GM12874 (cell line): ENCODE data around the gene CGB2.

Experiments used
- CTCF ChIP-seq: IDR thresholded peaks from 2 replicates; pipeline ENCODE4 v1.5.1; 2011; ENCODE audit warnings: low read depth, mild to moderate bottlenecking, control low read depth, low read length, moderate library complexity; ENCODE audit not compliant: insufficient read depth

Gene CGB2

GRCh38 chr19:49061445-49061844 is 29.8 kb downstream of the CGB2 start:
- TF ChIP-seq CTCF = no peak

- TF ChIP-seq CTCF = no peak
Measured at GRCh38 chr19:49064029-49064629, 32.4 kb downstream of the CGB2 start.

- no peak for TF ChIP-seq CTCF
Measured at GRCh38 chr19:49064768-49065611, 33.3 kb downstream of the CGB2 start, which contains the start of gene NTF4. Gene NTF4, minus strand, starts transcription at chr19:49064818. Its CDS starts 2,821 bp downstream, at chr19:49061997.

GRCh38 chr19:49065905-49066512 is 34.3 kb downstream of the CGB2 start:
- TF ChIP-seq CTCF = no peak

GRCh38 chr19:49067554-49067953 is 35.9 kb downstream of the CGB2 start:
- TF ChIP-seq CTCF = no peak

- no peak for TF ChIP-seq CTCF
Measured at GRCh38 chr19:49069026-49069425, 37.3 kb downstream of the CGB2 start.

GRCh38 chr19:49070416-49070815 is 38.7 kb downstream of the CGB2 start:
- no peak for TF ChIP-seq CTCF
